GM12878 (cell line): ENCODE data around the gene CHST15. TPM values are rescaled to one million over a fixed set of nuclear protein-coding genes. Genes with fewer than 3 reads are reported as not detected.

ENCODE experiments used
- ATAC-seq: fragments of 200-7000 bp; cut with Tn5 transposase; 3 replicates; pipeline ENCODE4 v1.9.1; 2020; ENCODE audit warnings: mild to moderate bottlenecking, moderate library complexity
- BruUV-seq: library from RNA; stranded (reverse); fragments of 400-500 nt; replicated peaks from 2 replicates; lab custom pipeline; 2021; lab: Mats Ljungman, UMichigan
- CTCF ChIA-PET: fragments of 300-600 bp; sonication (Branson Sonifier 250); formaldehyde crosslinking; extraction: SDS; loops from one replicate; lab custom pipeline; 2021; ENCODE audit warnings: inconsistent platforms; lab: Yijun Ruan, JAX
- POLR2A ChIA-PET: fragments of 350-600 bp; formaldehyde crosslinking; extraction: SDS; loops from one replicate; lab custom pipeline; 2021; ENCODE audit warnings: inconsistent platforms; lab: Charles Lee
- RAD21 ChIA-PET: fragments of 300-600 bp; sonication (Branson Sonifier 250); formaldehyde crosslinking; loops from one replicate; lab custom pipeline; 2023; ENCODE audit warnings: antibody characterized with exemption; ENCODE audit not compliant: unreplicated experiment; lab: Charles Lee
- SMC1A ChIA-PET: fragments of 300-600 bp; sonication (Branson Sonifier 250); formaldehyde crosslinking; loops from one replicate; lab custom pipeline; 2023; ENCODE audit not compliant: unreplicated experiment, uncharacterized antibody; lab: Charles Lee
- DNase-seq: peaks from one replicate; pipeline ENCODE4 v3.0.0-alpha.2; 2011; ENCODE audit warnings: low read depth, low spot score
- FAIRE-seq: peaks from 3 replicates; lab custom pipeline; 2011; peaks lifted over from hg19 to GRCh38; lab: Jason Lieb, UNC
- H2AFZ ChIP-seq: 2 replicates; pipeline ENCODE4 v1.6.0; 2011; ENCODE audit warnings: low read depth, low read length, control low read depth; ENCODE audit not compliant: control insufficient read depth
- H3K27ac ChIP-seq: 2 replicates; pipeline ENCODE4 v1.5.1; 2011; ENCODE audit warnings: control low read depth; ENCODE audit not compliant: control insufficient read depth, insufficient read depth
- H3K27me3 ChIP-seq, 2 experiments: replicated peaks in 1 of 2; 2 replicates each; pipeline versions ENCODE4 v1.6.0 to v1.6.1; 2011; ENCODE audit warnings: low read length in 1 of 2; ENCODE audit not compliant: control insufficient read depth in 2 of 2, insufficient read depth in 2 of 2
- H3K36me3 ChIP-seq, 2 experiments: 2 replicates each; pipeline ENCODE4 v1.5.1; 2011; ENCODE audit warnings: low read length in 1 of 2; ENCODE audit not compliant: control insufficient read depth in 2 of 2, insufficient read depth in 2 of 2
- H3K4me1 ChIP-seq: 2 replicates; pipeline ENCODE4 v1.6.1; 2011; ENCODE audit warnings: mild to moderate bottlenecking, low read length, moderate library complexity, mixed read lengths; ENCODE audit not compliant: control insufficient read depth, insufficient read depth
- H3K4me2 ChIP-seq: 2 replicates; pipeline ENCODE4 v1.6.0; 2011; ENCODE audit warnings: control low read depth; ENCODE audit not compliant: control insufficient read depth, insufficient read depth
- H3K4me3 ChIP-seq: fragments of 200-600 bp; sonication (generic); 2 replicates; pipeline ENCODE4 v1.5.1; 2016
- H3K79me2 ChIP-seq: 2 replicates; pipeline ENCODE4 v1.6.0; 2011; ENCODE audit warnings: low read length; ENCODE audit not compliant: control insufficient read depth, insufficient read depth
- H3K9ac ChIP-seq: 2 replicates; pipeline ENCODE4 v1.8.0; 2011; ENCODE audit warnings: low read length, control low read depth, mixed read lengths; ENCODE audit not compliant: control insufficient read depth, insufficient read depth
- H3K9me3 ChIP-seq: replicated peaks from 3 replicates; pipeline ENCODE4 v1.5.1; 2011; ENCODE audit warnings: mild to moderate bottlenecking, low read length; ENCODE audit not compliant: control insufficient read depth, insufficient read depth
- H4K20me1 ChIP-seq: 2 replicates; pipeline ENCODE4 v1.6.0; 2011; ENCODE audit not compliant: control insufficient read depth, insufficient read depth
- ASH2L ChIP-seq: fragments of 300-600, 200-600 bp; sonication (generic); IDR thresholded peaks from 2 replicates; pipeline ENCODE4 v1.6.1; 2017; ENCODE audit warnings: low read depth, mild to moderate bottlenecking, borderline replicate concordance
- CEBPZ ChIP-seq: fragments of 150-350 bp; IDR thresholded peaks from 2 replicates; pipeline ENCODE4 v1.6.1; 2016; ENCODE audit warnings: low read depth, low read length
- EZH2 ChIP-seq: IDR thresholded peaks from 2 replicates; pipeline ENCODE4 v1.6.1; 2012; ENCODE audit warnings: low read depth, mild to moderate bottlenecking, control low read depth, inconsistent platforms, low read length, borderline replicate concordance; ENCODE audit not compliant: control insufficient read depth
- NFYA ChIP-seq: IDR thresholded peaks from 2 replicates; pipeline ENCODE4 v1.6.1; 2011; ENCODE audit warnings: low read depth, mild to moderate bottlenecking, low read length, improper control_type of control experiment, borderline replicate concordance
- NRF1 ChIP-seq: conservative IDR thresholded peaks from 2 replicates; pipeline ENCODE4 v1.6.1; 2011; ENCODE audit warnings: mild to moderate bottlenecking, low read depth, low read length, improper control_type of control experiment
- POLR2AphosphoS2 ChIP-seq: IDR thresholded peaks from 2 replicates; pipeline ENCODE4 v1.6.1; 2011; ENCODE audit warnings: low read depth, mild to moderate bottlenecking, low read length, improper control_type of control experiment, moderate library complexity
- POU2F2 ChIP-seq: IDR thresholded peaks from 3 replicates; pipeline ENCODE4 v1.6.1; 2011; ENCODE audit warnings: low read depth, mild to moderate bottlenecking, low read length, borderline replicate concordance
- SKIL ChIP-seq: fragments of 450-650 bp; IDR thresholded peaks from 2 replicates; pipeline ENCODE4 v1.6.1; 2017; ENCODE audit warnings: mild to moderate bottlenecking, low read depth, inconsistent platforms; ENCODE audit not compliant: poor library complexity, severe bottlenecking
- SMARCA5 ChIP-seq: fragments of 450-650 bp; IDR thresholded peaks from 2 replicates; pipeline ENCODE4 v1.6.1; 2017; ENCODE audit warnings: mild to moderate bottlenecking
- SREBF2 ChIP-seq: IDR thresholded peaks from 2 replicates; pipeline ENCODE4 v1.6.1; 2012; ENCODE audit warnings: mild to moderate bottlenecking, low read length
- ZSCAN29 ChIP-seq: fragments of 450-650 bp; IDR thresholded peaks from 2 replicates; pipeline ENCODE4 v1.6.1; 2017; ENCODE audit warnings: mild to moderate bottlenecking, moderate library complexity
- WGBS: methylation state at CpG from one replicate; pipeline ENCODE4 v1.1.6; 2016; ENCODE audit warnings: low lambda C conversion rate; ENCODE audit not compliant: insufficient replicate concordance, insufficient coverage; ENCODE audit errors: missing lambda C conversion rate; 5-methylcytosine and 5-hydroxymethylcytosine counted together
- in situ Hi-C: fragments of 300-500 bp; cut with MboI; formaldehyde crosslinking; loops from 9 replicates; pipeline ENCODE4 v1.14.3; 2018; ENCODE audit warnings: mixed read lengths
- intact Hi-C: fragments of 100-400 bp; cut with micrococcal nuclease; formaldehyde crosslinking; loops from one replicate; pipeline ENCODE4 v1.14.2; 2022; ENCODE audit not compliant: unreplicated experiment
- polyA plus RNA-seq, 11 experiments: library from polyadenylated mRNA; depleted of rRNA in 4 of 11; unstranded in 6 of 11; stranded (reverse) in 5 of 11; fragments of >200 nt; fragmentation: Nextera tagmentation in 4 of 11; fragmentation: Illumina TruSeq in 1 of 11; extraction: Ambion mirVana in 4 of 11; extraction: Trizol in 1 of 11; gene quantifications; 1 replicate in 1 of 11; 2 replicates in 10 of 11; pipeline versions ENCODE4 v1.2.1 to v1.2.3, GENCODE V29; 2011 to 2016; ENCODE audit warnings: inconsistent platforms in 2 of 11, missing spikeins in 2 of 11, low read depth in 1 of 11
- total RNA-seq, 4 experiments: library from RNA; depleted of rRNA in 3 of 4; stranded (reverse); fragments of >200 nt in 3 of 4; fragmentation: Illumina TruSeq in 1 of 4; extraction: Trizol in 1 of 4; gene quantifications; 2 replicates each; pipeline versions ENCODE4 v1.2.1 to v1.2.3, GENCODE V29; 2013 to 2021

The CHST15 gene
- total and polyA plus RNA-seq, 10 of the 15 experiments (the other 5 are each of a cell fraction or from before 2014, with no cell fraction given): 0.02 to 0.53 (median 0.05) TPM; not detected in 1

GRCh38 chr10:124105594-124105993, 12.2 kb upstream of the CHST15 start:
- Histone ChIP-seq H3K9ac (no peak overlapping the region), H3K4me2 (peak overlapping the region; percentile 73), H2AFZ (no peak overlapping the region), H3K27ac (no peak overlapping the region; the same call in 1 of the 2 replicates), H3K4me1 (peaks cover 25% of the 10 kb centered on the region), H3K36me3 (no peaks in the 10 kb centered on the region), H3K79me2 (no peaks in the 10 kb centered on the region), H3K27me3 (peaks cover 0 to 5% of the 10 kb centered on the region in 2 experiments; a peak in 3 of 4 replicates), H3K4me3 (0 out of 2 replicates have a peak overlapping the region, but pooled peaks have one; percentile 34), H3K9me3 (peaks cover 10% of the 10 kb centered on the region; the same call in 2 of the 3 replicates), H4K20me1 (no peaks in the 10 kb centered on the region)
- in situ Hi-C loops (loop anchor here (10.0 kb wide), 1 partner anchor 959 kb away; no protein-coding TSS in a partner anchor), intact Hi-C loops (no loop called here)
- ChIA-PET SMC1A (interaction anchor here (1.2 kb wide), 1 partner anchor 184 kb away, joined by 3 read pairs; no protein-coding TSS in a partner anchor), POLR2A (no interaction called here), CTCF (interaction anchor here (1.4 to 1.5 kb wide), 2 partner anchors 109 to 284 kb away, joined by 5 read pairs; no protein-coding TSS in a partner anchor), RAD21 (interaction anchor here (1.8 kb wide), 1 partner anchor 180 kb away, joined by 8 read pairs; no protein-coding TSS in a partner anchor)
- TF ChIP-seq SMARCA5: no peak
- TF ChIP-seq SKIL: no peak
- no peak for TF ChIP-seq SREBF2
- no peak for TF ChIP-seq ZSCAN29
- no peak for TF ChIP-seq CEBPZ
- no peak for TF ChIP-seq POU2F2
- TF ChIP-seq NFYA: no peak
- no peak for TF ChIP-seq NRF1
- TF ChIP-seq ASH2L: no peak
- TF ChIP-seq EZH2: no peak
- no peak for TF ChIP-seq POLR2AphosphoS2
- DNase-seq (no peak), ATAC-seq (peak; percentile 45), FAIRE-seq (no peak)
- whole genome bisulfite sequencing: 63% methylated on average over 5 of the region's 5 CpGs
- no TSS peak for BruUV-seq
